ENCODE data around the gene C4orf50. TPM values are rescaled to one million over a fixed set of nuclear protein-coding genes. Genes with fewer than 3 reads are reported as not detected.
A peak's percentile ranks its signal among the peaks of the same experiment; 100 is the strongest.

C4orf50 gene
- total RNA-seq (2014; rRNA removed; shearing (Covaris generic)), result under 0.01 and 0.12 TPM in 2 replicates

DNA sequence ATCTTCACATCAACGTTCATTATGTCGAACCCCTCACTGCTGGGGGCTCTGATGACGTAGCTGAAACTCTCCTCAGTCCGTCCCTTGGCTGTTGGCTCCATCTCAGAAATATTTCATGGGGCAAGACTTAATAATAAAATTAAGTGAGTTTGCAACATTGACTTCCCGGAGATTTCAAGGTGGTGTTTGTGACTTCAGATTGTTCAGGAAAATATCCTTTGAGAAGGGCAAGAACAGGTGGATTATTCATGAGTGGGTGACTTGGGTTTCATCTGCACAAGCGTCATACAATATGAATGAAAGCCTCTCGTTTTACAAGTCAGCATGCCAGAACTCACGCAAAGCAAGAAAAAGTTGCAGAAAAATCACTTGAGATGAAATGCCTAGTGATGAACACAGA lies at the start of gene C4orf50:
C4orf50 (minus strand) TSS at position 101 of the 400 bp plus-strand sequence.
- DNase-seq (ENCODE audit: low spot score), result no peak

DNA sequence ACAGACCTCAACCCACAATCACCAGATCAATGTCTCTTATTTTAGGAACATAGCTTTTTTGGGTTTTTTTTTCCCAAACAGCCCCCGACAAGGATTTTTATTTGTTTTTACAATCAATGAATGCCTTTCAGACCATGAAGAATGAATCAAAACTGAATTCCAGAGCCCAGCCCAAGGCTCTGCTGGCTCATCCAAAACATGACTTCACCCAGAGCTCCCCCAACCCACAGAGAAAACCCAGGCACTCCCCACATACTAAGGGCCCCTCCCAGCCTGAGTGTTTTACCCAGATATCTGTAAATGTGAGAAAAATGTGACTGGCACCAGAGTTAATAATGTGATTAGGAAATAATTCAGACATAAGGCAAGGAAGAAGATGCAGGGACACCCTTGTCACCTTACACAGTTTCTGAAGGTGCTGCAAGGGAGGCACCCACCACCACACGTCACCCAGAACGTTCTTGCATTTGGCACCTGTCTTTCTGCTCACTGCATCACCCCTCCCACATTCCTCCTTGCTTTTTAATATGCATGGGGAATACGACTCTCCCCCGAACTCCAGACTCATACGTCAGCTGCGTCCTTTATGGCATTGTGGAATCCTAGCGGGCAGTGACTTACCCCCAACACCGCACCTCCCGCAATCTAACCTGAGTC lies 47.8 kb upstream of the C4orf50 start:
- DNase-seq (ENCODE audit: low spot score), result no peak

DNA sequence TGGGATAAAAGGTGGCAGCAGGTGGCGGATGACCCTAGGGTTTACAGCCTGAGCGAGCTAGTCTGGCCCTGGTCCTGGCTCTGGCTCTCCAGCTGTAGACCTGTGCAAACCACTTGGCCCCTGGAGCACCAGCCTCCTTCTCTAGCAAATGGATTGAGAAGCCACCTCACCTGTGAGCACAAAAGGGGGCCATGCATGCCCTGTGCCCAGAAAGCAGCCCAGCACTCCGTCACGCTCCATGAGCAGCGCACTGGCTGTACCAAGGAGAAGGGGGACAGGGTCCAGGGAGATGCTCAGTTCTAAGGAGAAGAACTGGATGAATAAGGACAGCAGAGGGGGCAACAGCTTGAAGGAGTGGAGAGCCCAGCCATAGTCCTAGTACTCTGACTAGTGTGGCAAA lies 46.9 kb upstream of the C4orf50 start:
- DNase-seq (ENCODE audit: low spot score), result no peak

DNA sequence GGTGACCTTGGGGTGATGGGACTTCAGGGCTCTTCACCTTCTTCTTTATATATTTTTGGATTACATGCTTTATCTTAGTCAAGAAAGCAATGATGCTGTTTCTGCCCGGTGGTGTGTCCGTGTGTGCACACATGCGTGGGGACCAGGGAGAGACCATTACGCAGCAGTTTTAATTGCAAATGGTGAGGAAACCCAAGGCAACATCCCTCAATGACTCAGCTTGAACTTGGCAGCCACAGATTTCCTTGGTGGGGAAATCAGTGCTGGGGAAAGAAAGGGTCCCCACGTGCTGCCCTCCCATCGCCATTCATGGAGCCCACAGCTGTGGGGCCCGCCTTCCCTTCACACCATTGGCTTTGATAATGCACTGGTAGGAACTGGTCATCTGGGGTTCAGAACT lies 46.2 kb upstream of the C4orf50 start:
- DNase-seq (ENCODE audit: low spot score), result no peak

DNA sequence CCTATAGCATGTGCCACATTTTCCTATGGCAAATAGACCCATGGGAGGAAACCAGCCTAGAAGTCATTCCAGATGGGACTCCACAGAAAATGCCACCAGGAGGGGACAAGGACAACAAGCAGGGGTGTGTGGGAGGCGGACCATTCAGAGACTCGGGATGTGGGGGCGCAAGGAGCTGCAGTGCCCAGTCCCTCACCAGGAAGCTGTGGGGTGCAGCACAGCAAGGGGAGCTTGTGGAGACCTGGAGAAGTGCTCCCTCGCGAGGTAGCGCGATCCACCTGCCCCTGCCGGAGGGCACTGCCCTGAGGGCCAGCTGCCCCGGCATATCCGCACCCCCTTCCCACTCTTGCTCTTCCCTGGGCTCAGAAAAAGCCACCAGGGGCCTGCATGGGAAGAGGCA lies 45.5 kb upstream of the C4orf50 start:
- DNase-seq (ENCODE audit: low spot score), result no peak

DNA sequence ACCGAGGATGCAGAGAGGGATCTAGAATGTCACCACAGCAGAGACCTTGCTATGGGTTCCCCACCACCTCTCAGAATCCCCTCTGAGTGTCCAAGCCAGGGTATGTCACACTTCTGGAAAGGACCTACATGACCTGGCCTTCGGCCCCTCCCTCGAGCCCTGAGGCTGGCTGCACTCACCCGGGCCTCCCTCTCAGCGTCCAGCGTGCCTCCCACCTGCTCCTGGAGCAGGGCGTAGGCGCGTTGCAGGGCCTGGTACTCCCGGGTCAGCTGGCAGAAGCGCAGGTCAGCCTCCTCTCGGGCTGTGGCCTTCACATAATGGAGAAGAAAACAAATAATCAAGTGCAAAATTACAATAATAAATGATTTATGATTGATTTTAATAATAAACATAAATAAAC lies 43.9 kb upstream of the C4orf50 start:
- no peak for DNase-seq (ENCODE audit: low spot score)

GRCh38 chr4:6059375-6059805 lies 41.2 kb upstream of the C4orf50 start:
- DNase-seq (ENCODE audit: low spot score), result no peak

GRCh38 chr4:6058531-6059374 lies 40.5 kb upstream of the C4orf50 start:
- no peak for DNase-seq (ENCODE audit: low spot score)

DNA sequence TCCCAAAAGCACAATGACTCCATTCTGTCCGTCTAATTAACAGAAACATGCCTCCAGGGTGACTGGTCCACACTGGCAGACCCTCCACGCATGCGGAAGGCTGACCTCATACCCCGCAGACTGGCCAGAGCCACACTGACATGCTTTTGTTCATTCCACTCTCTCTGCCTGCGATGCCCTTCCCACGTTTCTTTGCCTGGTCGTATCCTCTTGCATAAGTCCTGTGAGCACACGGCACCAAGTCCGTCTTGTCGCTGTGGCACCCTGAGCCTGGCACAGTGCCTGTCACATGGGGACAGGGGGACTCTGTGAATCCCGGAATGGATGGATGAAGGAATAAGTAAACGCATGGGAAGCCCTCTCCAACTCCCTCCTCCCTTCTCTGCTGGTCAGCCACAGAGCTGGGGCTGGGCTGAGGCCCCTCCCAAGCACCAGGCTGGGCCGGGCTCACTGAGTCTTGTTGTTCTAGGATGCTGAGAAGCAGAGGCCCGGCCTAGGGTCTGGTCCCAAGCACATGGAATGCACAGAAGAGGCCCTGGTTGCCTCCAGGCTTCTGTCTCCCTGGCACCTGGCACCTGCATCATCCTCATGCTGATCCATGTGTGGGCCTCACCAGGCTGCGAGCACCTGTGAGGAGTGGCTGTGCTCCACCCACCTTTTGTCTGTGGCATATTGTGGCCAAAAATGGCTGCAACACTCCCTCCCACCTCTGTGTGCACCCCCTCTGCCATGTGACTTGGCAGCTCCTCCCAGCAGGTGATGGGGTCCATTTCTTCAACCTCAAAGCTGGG lies 38.9 kb upstream of the C4orf50 start:
- DNase-seq (ENCODE audit: low spot score), result no peak

DNA sequence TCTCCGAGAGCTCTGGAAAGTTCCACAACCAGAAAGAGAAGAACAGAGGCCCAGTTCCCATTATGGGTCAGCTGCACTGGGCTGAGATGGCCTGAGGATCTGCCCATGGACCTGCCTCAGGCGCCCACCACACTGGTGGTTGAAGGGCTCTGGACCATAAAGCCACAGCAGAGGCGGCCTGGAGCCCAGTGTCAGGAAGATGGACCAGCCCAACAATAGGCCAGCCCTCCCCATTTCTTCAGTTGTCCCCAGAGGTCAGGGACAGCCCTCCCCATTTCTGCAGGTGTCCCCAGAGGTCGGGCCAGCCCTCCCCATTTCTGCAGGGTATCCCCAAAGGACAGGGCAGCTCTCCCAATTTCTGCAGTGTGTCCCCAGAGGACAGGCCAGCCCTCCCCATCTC lies 37.2 kb upstream of the C4orf50 start:
- no peak for DNase-seq (ENCODE audit: low spot score)

DNA sequence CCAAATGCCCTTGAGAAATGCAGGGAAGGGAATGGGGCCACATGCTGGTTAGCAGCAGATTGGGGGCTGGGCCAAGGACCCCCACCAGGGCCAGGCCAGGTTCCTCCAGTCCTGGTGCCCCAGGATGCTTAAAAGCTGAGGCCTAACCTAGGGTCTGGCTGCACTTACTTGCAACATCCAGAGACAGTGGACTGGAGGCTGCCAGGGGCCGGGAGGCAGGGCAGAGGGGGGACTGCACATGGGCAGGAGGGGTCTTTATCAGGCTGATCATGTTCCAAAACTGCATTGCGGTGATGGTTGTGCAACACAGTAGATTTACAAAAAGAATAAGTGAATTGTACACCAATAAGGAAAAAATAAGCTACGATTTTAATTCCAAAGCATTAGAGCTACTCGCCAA lies 36.8 kb upstream of the C4orf50 start:
- DNase-seq (ENCODE audit: low spot score), result no peak

DNA sequence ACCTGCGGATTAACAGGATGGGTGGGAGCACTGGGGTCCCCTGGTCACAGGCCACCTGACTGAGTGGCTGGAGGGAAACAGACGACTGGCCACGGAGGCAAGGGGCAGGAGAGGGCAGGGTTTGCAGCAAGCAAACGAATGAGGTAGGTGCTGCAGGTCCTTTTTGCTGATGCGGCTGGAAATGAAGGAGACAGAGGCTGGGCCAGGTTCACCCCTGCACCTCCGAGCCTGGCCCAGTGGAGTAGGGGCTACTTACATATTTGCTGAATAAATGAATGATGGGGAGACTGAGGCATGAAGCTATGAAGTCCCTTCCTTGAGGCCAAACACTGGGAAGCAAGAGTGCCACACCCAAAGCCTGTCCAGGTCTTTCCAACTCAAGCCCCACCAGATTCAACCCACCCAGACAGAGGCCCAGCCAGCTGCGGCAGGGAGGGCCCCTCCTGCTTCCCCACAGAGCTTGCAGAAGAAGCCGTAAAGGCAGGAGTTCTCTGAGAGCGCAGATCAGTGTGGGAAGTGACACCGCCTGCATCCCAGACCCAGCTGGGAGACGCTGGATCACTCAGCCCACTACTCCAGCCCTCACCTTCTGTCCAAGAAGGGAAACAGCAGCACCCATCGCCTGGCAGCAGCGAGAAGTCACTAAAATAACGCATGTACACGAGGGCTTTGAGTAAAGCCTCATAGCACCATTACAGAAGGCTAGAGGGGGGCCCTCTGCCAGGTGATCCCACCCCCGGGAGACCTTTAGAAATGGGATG lies 36.1 kb upstream of the C4orf50 start:
- DNase-seq (ENCODE audit: low spot score), result no peak

DNA sequence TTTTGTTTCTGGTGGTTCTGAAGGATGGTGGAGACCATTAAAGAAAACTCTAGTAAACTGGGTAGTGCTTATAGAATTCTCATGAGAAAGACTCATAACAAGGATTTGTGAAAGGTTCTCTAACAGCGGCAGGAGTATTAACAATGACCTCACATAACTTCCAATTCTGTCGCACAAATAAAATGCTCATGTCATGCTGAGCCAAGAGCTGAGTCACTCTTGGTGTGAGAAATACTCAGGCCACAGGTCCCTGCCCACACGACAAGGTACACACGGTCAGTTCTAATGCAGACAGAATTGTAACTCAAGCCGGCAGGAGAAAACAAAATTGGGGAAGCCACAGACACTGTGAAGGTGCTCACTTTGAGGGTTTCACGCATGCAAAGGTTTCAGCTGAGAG lies 34.4 kb upstream of the C4orf50 start:
- peak; percentile 60 for DNase-seq (ENCODE audit: low spot score)

GRCh38 chr4:6050551-6050950 lies 32.3 kb upstream of the C4orf50 start:
- DNase-seq (ENCODE audit: low spot score), result no peak

DNA sequence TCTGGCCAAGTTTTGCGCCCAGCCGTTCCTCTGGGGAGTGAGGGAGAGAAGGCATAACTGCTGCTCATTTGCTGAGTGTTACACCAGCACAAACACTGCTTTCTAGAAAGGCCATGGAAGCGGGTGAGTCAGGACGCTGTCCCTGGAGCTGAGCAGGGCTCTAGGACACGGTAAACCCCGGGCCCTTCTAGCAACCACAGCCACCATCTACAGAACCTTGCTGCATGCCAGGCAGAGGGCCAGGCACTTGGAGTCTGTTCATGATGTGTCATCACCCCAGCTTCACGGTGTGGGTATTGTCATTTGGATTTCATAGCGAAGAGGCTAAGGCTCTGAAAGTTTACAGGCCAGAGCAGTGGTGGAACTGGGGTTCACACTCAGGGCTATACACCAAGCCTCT lies 31.8 kb upstream of the C4orf50 start:
- no peak for DNase-seq (ENCODE audit: low spot score)

GRCh38 chr4:6049278-6049677 lies 31.0 kb upstream of the C4orf50 start:
- no peak for DNase-seq (ENCODE audit: low spot score)

- DNase-seq (ENCODE audit: low spot score), result no peak
These were observed 30.3 kb upstream of the C4orf50 start for GRCh38 chr4:6048537-6048936.

DNA sequence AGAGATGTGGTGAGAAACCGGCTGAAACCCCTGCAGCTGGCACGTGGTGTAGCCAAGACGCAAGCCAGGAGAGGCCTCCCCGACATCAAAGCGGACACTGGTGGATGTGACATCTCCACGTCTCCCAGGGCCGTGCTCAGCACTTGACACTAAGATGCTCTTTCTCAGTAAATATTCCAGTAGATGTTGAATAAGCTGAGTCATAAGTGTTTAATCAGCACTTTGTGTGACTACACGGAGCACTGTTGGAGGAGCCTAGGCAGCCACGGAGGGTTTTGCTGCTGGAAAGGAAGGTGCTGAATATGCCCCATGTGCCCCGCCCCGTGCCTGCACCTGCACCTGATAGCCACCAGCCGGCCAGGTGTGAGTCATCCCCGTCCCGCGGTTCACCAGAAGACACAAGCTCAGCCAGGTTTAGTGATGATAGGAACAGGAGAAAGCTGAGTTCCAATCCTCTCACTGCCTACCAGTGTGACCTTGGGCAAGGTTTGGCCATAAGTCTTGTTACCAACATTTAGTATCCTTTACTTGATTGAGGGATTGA lies 29.0 kb upstream of the C4orf50 start:
- no peak for DNase-seq (ENCODE audit: low spot score)

DNA sequence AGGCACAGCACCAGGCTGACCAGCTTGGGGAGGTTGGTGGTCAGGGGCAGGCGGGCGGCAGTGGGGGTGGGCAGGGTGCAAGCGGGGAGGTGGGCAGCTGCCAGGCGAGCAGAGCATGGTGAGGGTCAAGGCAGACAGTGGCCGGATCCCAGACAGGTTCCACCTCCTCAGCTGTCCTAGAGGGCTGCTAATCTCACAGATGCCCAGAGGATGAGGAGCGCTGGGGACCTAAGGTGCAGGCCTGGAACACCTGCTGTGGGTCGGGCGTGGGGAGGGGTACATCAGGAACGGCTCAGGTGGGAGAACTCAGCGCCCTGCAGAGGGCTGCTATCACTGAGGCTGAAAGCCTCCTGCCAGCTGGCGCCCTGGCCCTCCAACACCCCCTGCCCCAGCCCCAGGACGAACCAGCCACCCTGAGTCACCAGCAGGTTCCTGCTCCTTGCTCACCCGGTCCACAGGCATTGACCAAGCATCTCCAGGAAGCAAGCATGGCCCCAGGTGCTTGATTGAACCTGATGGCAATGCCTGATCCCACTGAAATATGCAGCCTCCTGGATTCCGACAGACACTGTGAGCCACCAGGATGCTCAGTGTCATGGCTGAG lies 28.4 kb upstream of the C4orf50 start:
- no peak for DNase-seq (ENCODE audit: low spot score)

DNA sequence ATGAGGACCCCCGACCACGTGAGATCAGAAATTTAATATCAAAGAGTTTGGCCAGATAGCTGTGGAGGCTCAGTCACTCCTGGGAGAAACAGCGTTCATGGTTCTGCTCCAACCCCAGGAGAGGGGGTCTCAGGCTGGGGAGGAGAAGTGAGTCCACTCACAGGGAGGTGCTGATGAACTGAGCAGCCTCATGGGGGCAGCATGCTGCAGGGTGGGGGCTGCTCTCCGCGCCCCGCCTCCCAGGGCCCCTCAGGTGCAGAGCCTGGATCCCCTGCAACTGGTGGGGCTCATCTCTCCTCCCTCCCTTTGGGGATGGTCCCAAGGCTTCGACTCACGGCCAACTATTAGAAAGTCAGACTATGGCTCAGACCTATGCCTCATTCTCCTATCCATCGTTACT lies 26.6 kb upstream of the C4orf50 start:
- no peak for DNase-seq (ENCODE audit: low spot score)

GRCh38 chr4:6044276-6044675 lies 26.0 kb upstream of the C4orf50 start:
- no peak for DNase-seq (ENCODE audit: low spot score)
